Ascending aorta (tissue), 2 donors: ENCODE results near the gene PIR. TPM values are rescaled to one million over a fixed set of nuclear protein-coding genes. Genes with fewer than 3 reads are reported as not detected.

Source experiments
- DNase-seq, 2 donors: peaks; one replicate each; pipeline ENCODE4 v3.0.0-alpha.2; 2019; ENCODE audit warnings: low spot score in 2 of 2
- H3K27ac ChIP-seq, 2 donors: fragments of 200-600 bp; sonication (generic); one replicate each; pipeline ENCODE4 v1.5.1; 2016 to 2017; ENCODE audit warnings: mild to moderate bottlenecking in 1 of 2
- H3K27me3 ChIP-seq: fragments of 200-600 bp; sonication (generic); one replicate; pipeline ENCODE4 v1.5.1; 2017
- H3K36me3 ChIP-seq, 2 donors: fragments of 200-600 bp; sonication (generic); one replicate each; pipeline ENCODE4 v1.5.1; 2016
- H3K4me1 ChIP-seq, 2 donors: fragments of 200-600 bp; sonication (generic); one replicate each; pipeline ENCODE4 v1.5.1; 2016 to 2017; ENCODE audit warnings: mild to moderate bottlenecking in 1 of 2
- H3K4me3 ChIP-seq, 2 donors: fragments of 200-600 bp; sonication (generic); one replicate each; pipeline ENCODE4 v1.5.1; 2016 to 2017; ENCODE audit warnings: mild to moderate bottlenecking in 1 of 2
- H3K9me3 ChIP-seq, 2 donors: fragments of 200-600 bp; sonication (generic); one replicate each; pipeline ENCODE4 v1.5.1; 2016
- intact Hi-C: fragments of 100-400 bp; cut with DNase I; formaldehyde crosslinking; loops from one replicate; pipeline ENCODE4 v1.15.1; 2023
- total RNA-seq: library from RNA; depleted of rRNA; stranded (reverse); fragments of >200 nt; gene quantifications from one replicate; pipeline ENCODE4 v1.1.0, GENCODE V29; 2016
- TF ChIP-seq, protein P1 (sequence below), 3 experiments: fragments of 200-600 bp in 2 of 3; fragments of 450-650 bp in 1 of 3; sonication (generic) in 2 of 3; IDR thresholded peaks; one replicate each; pipeline ENCODE4 v1.5.1; 2016 to 2019; ENCODE audit warnings: antibody characterized with exemption in 3 of 3, mild to moderate bottlenecking in 1 of 3, moderate library complexity in 1 of 3

PIR gene
- total RNA-seq, 1 donor from 2014 or later: 14.6 TPM

DNA sequence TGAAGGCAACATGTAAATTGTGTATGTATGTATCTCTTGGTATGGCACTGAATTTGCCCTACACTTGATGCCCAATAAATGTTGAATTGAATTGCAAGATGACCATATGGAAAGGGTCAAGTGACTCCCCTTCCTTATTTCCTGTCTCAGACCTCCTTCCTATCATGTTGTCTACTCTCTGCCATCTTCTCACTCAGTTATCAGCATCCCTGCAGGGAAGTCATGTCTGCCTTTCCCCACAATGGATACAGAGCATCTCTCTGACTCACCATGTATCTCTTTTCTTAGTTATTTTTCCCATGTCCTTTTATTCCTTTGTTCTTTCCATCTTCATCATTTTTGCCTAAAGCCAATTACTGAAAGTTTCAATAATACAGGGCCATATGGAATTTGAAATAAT is 30.0 kb upstream of the PIR start:
- intact Hi-C loops: no loop called here

DNA sequence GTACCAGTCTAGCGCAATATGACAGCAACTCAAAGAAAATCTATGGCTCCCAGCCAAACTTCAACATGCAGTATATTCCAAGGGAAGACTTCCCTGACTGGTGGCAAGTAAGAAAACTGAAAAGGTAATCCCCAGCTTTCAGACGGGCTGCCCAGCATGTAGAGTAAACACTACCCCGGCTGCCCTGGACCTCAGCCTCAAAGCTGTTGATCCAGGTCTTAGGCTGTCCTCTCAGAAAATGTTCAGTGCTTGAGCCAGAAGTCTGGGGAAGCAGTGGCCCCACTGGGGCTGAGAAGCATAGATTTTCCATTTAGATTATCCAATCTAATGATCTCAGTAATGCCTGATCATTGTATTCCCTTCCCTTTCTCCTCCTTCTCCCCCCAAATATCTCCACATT is 29.3 kb upstream of the PIR start:
- Histone ChIP-seq H3K4me1 (no peaks in the 10 kb centered on the region), H3K36me3 (no peaks in the 10 kb centered on the region), H3K9me3 (no peaks in the 10 kb centered on the region), H3K4me3 (no peak overlapping the region), H3K27ac (no peak overlapping the region), H3K27me3 (no peaks in the 10 kb centered on the region)
- no peak for DNase-seq
- intact Hi-C loops: no loop called here
- TF ChIP-seq, protein P1, sequence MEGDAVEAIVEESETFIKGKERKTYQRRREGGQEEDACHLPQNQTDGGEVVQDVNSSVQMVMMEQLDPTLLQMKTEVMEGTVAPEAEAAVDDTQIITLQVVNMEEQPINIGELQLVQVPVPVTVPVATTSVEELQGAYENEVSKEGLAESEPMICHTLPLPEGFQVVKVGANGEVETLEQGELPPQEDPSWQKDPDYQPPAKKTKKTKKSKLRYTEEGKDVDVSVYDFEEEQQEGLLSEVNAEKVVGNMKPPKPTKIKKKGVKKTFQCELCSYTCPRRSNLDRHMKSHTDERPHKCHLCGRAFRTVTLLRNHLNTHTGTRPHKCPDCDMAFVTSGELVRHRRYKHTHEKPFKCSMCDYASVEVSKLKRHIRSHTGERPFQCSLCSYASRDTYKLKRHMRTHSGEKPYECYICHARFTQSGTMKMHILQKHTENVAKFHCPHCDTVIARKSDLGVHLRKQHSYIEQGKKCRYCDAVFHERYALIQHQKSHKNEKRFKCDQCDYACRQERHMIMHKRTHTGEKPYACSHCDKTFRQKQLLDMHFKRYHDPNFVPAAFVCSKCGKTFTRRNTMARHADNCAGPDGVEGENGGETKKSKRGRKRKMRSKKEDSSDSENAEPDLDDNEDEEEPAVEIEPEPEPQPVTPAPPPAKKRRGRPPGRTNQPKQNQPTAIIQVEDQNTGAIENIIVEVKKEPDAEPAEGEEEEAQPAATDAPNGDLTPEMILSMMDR (IDR thresholded peaks at IDR 0.05): no peak

More for the DNA sequence above, 30.0 kb upstream of the PIR start:
- no peak overlapping the region for H3K27ac ChIP-seq
- no peaks in the 10 kb centered on the region for H3K27me3 ChIP-seq
- no peak overlapping the region for H3K4me3 ChIP-seq
- H3K36me3 ChIP-seq: no peaks in the 10 kb centered on the region
- no peak for DNase-seq
- H3K4me1 ChIP-seq: no peaks in the 10 kb centered on the region
- TF ChIP-seq, protein P1 (IDR thresholded peaks at IDR 0.05): no peak
- H3K9me3 ChIP-seq: no peaks in the 10 kb centered on the region

GRCh38 chrX:15515931-15516330 is 22.8 kb upstream of the PIR start:
- no peaks in the 10 kb centered on the region for H3K9me3 ChIP-seq
- intact Hi-C loops: no loop called here
- H3K27ac ChIP-seq: no peak overlapping the region
- H3K4me3 ChIP-seq: no peak overlapping the region
- H3K36me3 ChIP-seq: no peaks in the 10 kb centered on the region
- H3K27me3 ChIP-seq: no peaks in the 10 kb centered on the region
- TF ChIP-seq, protein P1 (IDR thresholded peaks at IDR 0.05): no peak
- no peak for DNase-seq
- H3K4me1 ChIP-seq: no peaks in the 10 kb centered on the region

GRCh38 chrX:15514279-15514678 is 21.1 kb upstream of the PIR start:
- TF ChIP-seq, protein P1 (IDR thresholded peaks at IDR 0.05): no peak
- intact Hi-C loops: no loop called here
- no peaks in the 10 kb centered on the region for H3K27me3 ChIP-seq
- H3K4me3 ChIP-seq: no peak overlapping the region
- H3K27ac ChIP-seq: no peak overlapping the region
- H3K4me1 ChIP-seq: no peaks in the 10 kb centered on the region
- no peaks in the 10 kb centered on the region for H3K36me3 ChIP-seq
- no peak for DNase-seq
- no peaks in the 10 kb centered on the region for H3K9me3 ChIP-seq

- no peak for DNase-seq
- Histone ChIP-seq H3K4me1 (no peaks in the 10 kb centered on the region), H3K4me3 (no peak overlapping the region), H3K27me3 (no peaks in the 10 kb centered on the region), H3K36me3 (no peaks in the 10 kb centered on the region), H3K9me3 (no peaks in the 10 kb centered on the region), H3K27ac (no peak overlapping the region)
- TF ChIP-seq, protein P1 (IDR thresholded peaks at IDR 0.05): no peak
- intact Hi-C loops: no loop called here
Measured at GRCh38 chrX:15512401-15512965, 19.4 kb upstream of the PIR start.

- TF ChIP-seq, protein P1 (IDR thresholded peaks at IDR 0.05): no peak
- H3K9me3 ChIP-seq: no peaks in the 10 kb centered on the region
- no peaks in the 10 kb centered on the region for H3K27me3 ChIP-seq
- no peak for DNase-seq
- no peak overlapping the region for H3K4me3 ChIP-seq
- intact Hi-C loops: no loop called here
- H3K27ac ChIP-seq: no peak overlapping the region
- no peaks in the 10 kb centered on the region for H3K4me1 ChIP-seq
- no peaks in the 10 kb centered on the region for H3K36me3 ChIP-seq
Measured at GRCh38 chrX:15511563-15511962, 18.4 kb upstream of the PIR start.
